ENCODE measurements around the gene PCGF3.
A peak's percentile ranks its signal among the peaks of the same experiment; 100 is the strongest.

The PCGF3 gene

GRCh38 chr4:792626-793092, 87.0 kb downstream of the PCGF3 start:
- peaks cover 11% of the 10 kb centered on the region for H3K4me1 ChIP-seq (ENCODE audit: control insufficient read depth, insufficient read depth, low read length)
- H3K4me3 ChIP-seq (ENCODE audit: low read length) = no peak overlapping the region
- DNase-seq (ENCODE audit: low read depth, low spot score) = no peak

DNA sequence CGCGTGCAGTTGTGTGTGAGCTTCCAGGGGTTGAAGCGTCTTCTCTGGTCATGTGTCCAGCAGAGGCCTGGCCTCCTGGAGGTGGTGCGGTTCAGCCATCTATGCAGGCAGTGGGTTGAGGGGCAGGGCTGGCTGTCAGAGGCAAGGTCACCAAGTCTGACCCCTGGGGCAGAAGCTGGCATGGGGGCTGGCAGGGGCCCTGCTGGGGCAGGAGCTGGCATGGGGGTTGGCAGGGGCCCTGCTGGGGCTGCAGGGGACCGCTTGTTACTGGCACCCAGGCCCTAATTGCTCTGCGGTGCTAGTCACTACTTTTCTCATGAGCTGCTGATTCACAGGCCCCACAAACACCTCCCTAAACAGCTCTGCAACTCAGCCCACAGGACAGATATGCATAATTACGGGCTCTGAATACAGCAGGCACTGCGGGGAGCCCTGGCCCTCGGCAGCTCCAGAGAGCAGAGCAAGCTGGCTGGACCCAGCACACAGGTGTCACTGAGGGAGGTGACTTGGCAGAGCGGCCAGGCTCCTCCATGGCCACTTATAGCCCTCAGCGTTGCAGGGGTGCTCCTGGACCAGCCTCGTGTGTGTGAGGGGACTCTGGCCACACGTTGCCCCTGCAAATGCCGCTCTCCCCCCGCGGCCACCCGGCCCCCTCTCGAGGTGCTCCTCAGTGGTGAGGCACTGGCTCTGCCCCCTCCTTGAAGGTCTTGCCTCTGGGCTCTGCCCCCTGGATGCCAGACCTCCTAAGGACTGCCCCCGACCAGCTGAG, 87.6 kb downstream of the PCGF3 start:
- WGBS (ENCODE audit: insufficient coverage, insufficient read length) = no CpG with 5 or more reads among the region's 19 CpGs
- Histone ChIP-seq H3K36me3 (ENCODE audit: control insufficient read depth, insufficient read depth, low read length) (no peaks in the 10 kb centered on the region; the same call in 1 of the 2 replicates), H3K4me3 (ENCODE audit: low read length) (no peak overlapping the region), H3K27me3 (ENCODE audit: control insufficient read depth, insufficient read depth, low read length) (peaks cover 12% of the 10 kb centered on the region; the same call in 1 of the 2 replicates), H3K27ac (ENCODE audit: low read length) (no peak overlapping the region), H3K4me1 (ENCODE audit: control insufficient read depth, insufficient read depth, low read length) (peaks cover 11% of the 10 kb centered on the region), H3K9me3 (ENCODE audit: control insufficient read depth, insufficient read depth, low read length) (no peaks in the 10 kb centered on the region)
- no peak for DNase-seq (ENCODE audit: low read depth, low spot score)

More at GRCh38 chr4:792626-793092, 87.0 kb downstream of the PCGF3 start:
- H3K36me3 ChIP-seq (ENCODE audit: control insufficient read depth, insufficient read depth, low read length) = no peaks in the 10 kb centered on the region; the same call in 1 of the 2 replicates
- peaks cover 12% of the 10 kb centered on the region; the same call in 1 of the 2 replicates for H3K27me3 ChIP-seq (ENCODE audit: control insufficient read depth, insufficient read depth, low read length)
- WGBS (ENCODE audit: insufficient coverage, insufficient read length) = no CpG with 5 or more reads among the region's 17 CpGs
- H3K9me3 ChIP-seq (ENCODE audit: control insufficient read depth, insufficient read depth, low read length) = no peaks in the 10 kb centered on the region
- no peak overlapping the region for H3K27ac ChIP-seq (ENCODE audit: low read length)

- DNase-seq (ENCODE audit: low read depth, low spot score) = no peak
- no peaks in the 10 kb centered on the region for H3K9me3 ChIP-seq (ENCODE audit: control insufficient read depth, insufficient read depth, low read length)
- peaks cover 11% of the 10 kb centered on the region for H3K4me1 ChIP-seq (ENCODE audit: control insufficient read depth, insufficient read depth, low read length)
- H3K4me3 ChIP-seq (ENCODE audit: low read length) = no peak overlapping the region
- no peak overlapping the region for H3K27ac ChIP-seq (ENCODE audit: low read length)
- no peaks in the 10 kb centered on the region; the same call in 1 of the 2 replicates for H3K36me3 ChIP-seq (ENCODE audit: control insufficient read depth, insufficient read depth, low read length)
- peaks cover 12% of the 10 kb centered on the region; the same call in 1 of the 2 replicates for H3K27me3 ChIP-seq (ENCODE audit: control insufficient read depth, insufficient read depth, low read length)
- no CpG with 5 or more reads among the region's 19 CpGs for WGBS (ENCODE audit: insufficient coverage, insufficient read length)
These were observed 88.4 kb downstream of the PCGF3 start for GRCh38 chr4:793941-794621.

DNA sequence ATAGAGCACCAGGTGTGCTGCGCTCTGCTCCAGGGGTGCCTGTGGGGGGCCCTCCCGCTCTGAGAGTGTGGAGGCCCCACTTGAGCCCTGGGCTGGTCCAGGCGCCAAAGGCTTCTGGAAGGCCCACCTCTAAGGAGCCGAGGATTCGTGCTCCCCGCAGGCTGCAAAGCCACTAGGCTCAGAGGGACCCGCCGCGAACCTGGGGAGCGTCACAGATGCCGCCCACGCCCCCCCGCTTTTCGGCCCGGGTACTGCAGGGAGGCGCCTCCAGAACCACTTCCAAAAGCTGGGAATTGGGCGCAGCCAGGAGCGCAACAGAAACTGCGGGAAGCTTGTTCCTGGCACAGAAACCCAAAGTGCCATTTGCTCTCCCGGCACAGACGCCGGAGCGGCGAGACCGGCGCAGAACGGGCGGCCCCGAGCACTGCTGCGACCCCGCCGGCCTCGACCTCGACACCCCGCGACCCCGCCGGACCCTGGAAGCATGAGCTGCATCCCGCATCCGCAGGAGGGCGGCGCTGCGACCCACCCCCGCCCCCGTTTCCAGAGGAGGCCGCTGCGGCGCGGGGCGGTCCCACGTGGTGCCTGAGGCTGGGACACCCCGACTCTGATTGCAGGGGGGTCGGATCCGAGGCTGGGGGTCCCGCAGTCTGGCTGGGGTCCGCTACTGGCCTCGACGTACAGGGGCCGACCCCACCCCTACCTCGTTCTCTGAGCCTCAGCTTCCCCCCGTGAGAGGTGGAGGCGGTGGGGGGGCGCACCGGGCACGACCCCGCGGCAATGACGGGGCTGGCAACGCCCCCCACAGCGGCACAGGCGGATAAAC, 89.5 kb downstream of the PCGF3 start:
- Histone ChIP-seq H3K4me1 (ENCODE audit: control insufficient read depth, insufficient read depth, low read length) (peaks cover 11% of the 10 kb centered on the region), H3K4me3 (ENCODE audit: low read length) (peak overlapping the region; percentile 9; the same call in 1 of the 2 replicates), H3K27ac (ENCODE audit: low read length) (no peak overlapping the region), H3K9me3 (ENCODE audit: control insufficient read depth, insufficient read depth, low read length) (no peaks in the 10 kb centered on the region), H3K27me3 (ENCODE audit: control insufficient read depth, insufficient read depth, low read length) (peaks cover 12% of the 10 kb centered on the region; the same call in 1 of the 2 replicates), H3K36me3 (ENCODE audit: control insufficient read depth, insufficient read depth, low read length) (no peaks in the 10 kb centered on the region; the same call in 1 of the 2 replicates)
- DNase-seq (ENCODE audit: low read depth, low spot score) = no peak
- no CpG with 5 or more reads among the region's 71 CpGs for WGBS (ENCODE audit: insufficient coverage, insufficient read length)

DNA sequence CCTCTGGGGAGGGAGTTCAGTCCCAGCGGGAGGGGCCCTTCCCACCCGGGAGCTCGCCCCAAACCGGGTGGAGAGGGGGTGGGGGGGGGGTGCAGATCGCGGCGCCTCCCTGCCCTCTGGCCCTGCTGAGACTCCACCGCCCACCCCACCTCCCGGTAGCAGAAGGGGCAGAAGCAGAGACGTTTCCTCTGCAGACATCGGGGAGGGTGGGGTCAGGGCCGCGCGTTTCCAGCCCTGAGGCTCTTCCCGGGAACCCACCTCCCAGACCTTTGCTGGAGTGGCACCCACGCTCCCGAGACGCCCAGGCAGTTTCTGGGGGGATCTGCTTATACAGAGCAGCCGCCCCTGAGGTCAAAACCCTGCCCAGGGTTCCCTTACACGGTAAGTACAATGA, 90.1 kb downstream of the PCGF3 start:
- Histone ChIP-seq H3K27ac (ENCODE audit: low read length) (no peak overlapping the region), H3K4me1 (ENCODE audit: control insufficient read depth, insufficient read depth, low read length) (peaks cover 11% of the 10 kb centered on the region), H3K27me3 (ENCODE audit: control insufficient read depth, insufficient read depth, low read length) (peaks cover 12% of the 10 kb centered on the region; the same call in 1 of the 2 replicates), H3K9me3 (ENCODE audit: control insufficient read depth, insufficient read depth, low read length) (no peaks in the 10 kb centered on the region), H3K36me3 (ENCODE audit: control insufficient read depth, insufficient read depth, low read length) (no peaks in the 10 kb centered on the region; the same call in 1 of the 2 replicates), H3K4me3 (ENCODE audit: low read length) (peak overlapping the region; percentile 9; the same call in 1 of the 2 replicates)
- no CpG with 5 or more reads among the region's 20 CpGs for WGBS (ENCODE audit: insufficient coverage, insufficient read length)
- no peak for DNase-seq (ENCODE audit: low read depth, low spot score)

- no peak for DNase-seq (ENCODE audit: low read depth, low spot score)
- no CpG with 5 or more reads among the region's 17 CpGs for WGBS (ENCODE audit: insufficient coverage, insufficient read length)
- H3K9me3 ChIP-seq (ENCODE audit: control insufficient read depth, insufficient read depth, low read length) = no peaks in the 10 kb centered on the region
- H3K27ac ChIP-seq (ENCODE audit: low read length) = no peak overlapping the region
- peaks cover 12% of the 10 kb centered on the region; the same call in 1 of the 2 replicates for H3K27me3 ChIP-seq (ENCODE audit: control insufficient read depth, insufficient read depth, low read length)
- no peaks in the 10 kb centered on the region; the same call in 1 of the 2 replicates for H3K36me3 ChIP-seq (ENCODE audit: control insufficient read depth, insufficient read depth, low read length)
- H3K4me1 ChIP-seq (ENCODE audit: control insufficient read depth, insufficient read depth, low read length) = peaks cover 11% of the 10 kb centered on the region
- H3K4me3 ChIP-seq (ENCODE audit: low read length) = no peak overlapping the region
These were observed 90.6 kb downstream of the PCGF3 start for GRCh38 chr4:796206-796605.

DNA sequence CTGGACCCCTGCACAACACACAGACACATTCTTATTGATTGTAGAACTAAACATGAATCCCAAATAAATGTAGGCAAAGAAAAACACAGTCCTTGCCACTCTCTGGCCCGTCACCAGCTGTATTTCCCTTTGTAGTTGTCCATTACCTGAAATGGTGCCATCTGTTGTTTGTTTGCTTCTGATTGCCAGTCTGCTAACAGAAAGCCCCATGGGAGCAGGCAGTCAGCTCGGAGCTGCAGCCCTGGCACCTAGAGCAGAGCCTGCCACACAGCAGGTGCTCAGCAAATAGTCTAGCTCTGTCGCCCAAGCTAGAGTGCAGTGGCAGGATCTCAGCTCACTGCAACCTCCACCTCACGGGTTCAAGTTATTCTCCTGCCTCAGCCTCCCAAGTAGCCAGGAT, 91.4 kb downstream of the PCGF3 start:
- WGBS (ENCODE audit: insufficient coverage, insufficient read length) = no CpG with 5 or more reads among the region's 4 CpGs
- no peak overlapping the region for H3K27ac ChIP-seq (ENCODE audit: low read length)

DNA sequence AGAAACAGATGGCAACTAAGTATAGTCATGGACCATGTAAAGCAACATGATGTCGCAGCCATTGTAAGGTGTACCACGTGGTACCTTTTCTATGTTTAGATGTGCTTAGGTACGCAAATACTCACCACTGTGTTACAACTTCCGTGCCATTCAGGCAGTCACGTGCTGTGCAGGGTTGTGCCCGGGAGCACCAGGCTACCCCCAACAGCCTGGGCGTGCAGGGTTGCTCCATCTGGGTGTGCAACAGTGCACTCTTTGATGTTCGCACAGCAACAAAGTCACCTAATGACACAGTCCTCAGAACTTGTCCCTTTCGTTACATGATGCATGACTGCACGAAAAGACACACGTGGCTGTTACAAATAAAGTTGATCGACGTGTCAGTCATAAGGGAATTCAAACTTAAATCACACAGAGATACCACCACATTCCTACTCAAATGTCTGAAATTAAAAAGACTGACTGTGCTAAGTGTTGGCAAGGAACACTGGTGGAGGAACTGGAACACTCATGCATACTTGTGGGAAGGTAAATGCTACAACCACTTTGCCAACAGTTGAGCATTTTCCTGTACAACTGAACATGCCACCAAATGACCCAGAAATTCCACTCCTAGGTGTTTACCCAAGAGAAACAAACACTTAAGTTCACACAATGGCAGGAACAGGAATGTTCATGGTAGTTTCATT, 95.9 kb downstream of the PCGF3 start:
- H3K4me3 ChIP-seq (ENCODE audit: low read length) = no peak overlapping the region
- DNase-seq (ENCODE audit: low read depth, low spot score) = no peak
- no peak overlapping the region for H3K27ac ChIP-seq (ENCODE audit: low read length)
- no CpG with 5 or more reads among the region's 13 CpGs for WGBS (ENCODE audit: insufficient coverage, insufficient read length)
- no peaks in the 10 kb centered on the region; the same call in none of the 2 replicates for H3K27me3 ChIP-seq (ENCODE audit: control insufficient read depth, insufficient read depth, low read length)
- H3K9me3 ChIP-seq (ENCODE audit: control insufficient read depth, insufficient read depth, low read length) = no peaks in the 10 kb centered on the region
- H3K4me1 ChIP-seq (ENCODE audit: control insufficient read depth, insufficient read depth, low read length) = no peaks in the 10 kb centered on the region
- H3K36me3 ChIP-seq (ENCODE audit: control insufficient read depth, insufficient read depth, low read length) = no peaks in the 10 kb centered on the region

More for the DNA sequence above, 91.4 kb downstream of the PCGF3 start:
- no peaks in the 10 kb centered on the region for H3K36me3 ChIP-seq (ENCODE audit: control insufficient read depth, insufficient read depth, low read length)
- H3K4me3 ChIP-seq (ENCODE audit: low read length) = no peak overlapping the region
- no peak for DNase-seq (ENCODE audit: low read depth, low spot score)
- peaks cover 8% of the 10 kb centered on the region for H3K4me1 ChIP-seq (ENCODE audit: control insufficient read depth, insufficient read depth, low read length)
- H3K9me3 ChIP-seq (ENCODE audit: control insufficient read depth, insufficient read depth, low read length) = no peaks in the 10 kb centered on the region
- H3K27me3 ChIP-seq (ENCODE audit: control insufficient read depth, insufficient read depth, low read length) = peaks cover 12% of the 10 kb centered on the region; the same call in 1 of the 2 replicates

DNA sequence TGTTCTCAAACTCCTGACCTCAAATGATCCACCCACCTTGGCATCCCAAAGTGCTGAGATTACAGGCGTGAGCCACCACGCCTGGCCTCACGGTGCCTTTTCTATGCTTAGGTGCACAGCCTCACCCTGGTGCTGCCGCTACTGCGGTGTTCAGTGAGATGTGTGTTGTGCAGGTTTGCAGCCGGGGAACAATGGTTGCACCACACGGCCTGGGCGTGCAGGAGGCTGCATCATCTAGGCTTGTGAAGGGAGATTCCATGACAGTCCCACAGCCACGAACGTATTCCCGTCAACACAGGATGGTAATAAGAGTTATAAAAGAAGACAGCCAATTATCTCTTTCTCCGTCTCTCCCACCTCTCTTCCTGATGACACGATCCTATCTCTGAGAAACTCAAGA, 98.3 kb downstream of the PCGF3 start:
- H3K4me3 ChIP-seq (ENCODE audit: low read length) = no peak overlapping the region
- no peaks in the 10 kb centered on the region for H3K9me3 ChIP-seq (ENCODE audit: control insufficient read depth, insufficient read depth, low read length)
- H3K27ac ChIP-seq (ENCODE audit: low read length) = no peak overlapping the region
- no peak for DNase-seq (ENCODE audit: low read depth, low spot score)
- WGBS (ENCODE audit: insufficient coverage, insufficient read length) = no CpG with 5 or more reads among the region's 13 CpGs
- no peaks in the 10 kb centered on the region; the same call in none of the 2 replicates for H3K27me3 ChIP-seq (ENCODE audit: control insufficient read depth, insufficient read depth, low read length)
- no peaks in the 10 kb centered on the region for H3K36me3 ChIP-seq (ENCODE audit: control insufficient read depth, insufficient read depth, low read length)
- H3K4me1 ChIP-seq (ENCODE audit: control insufficient read depth, insufficient read depth, low read length) = no peaks in the 10 kb centered on the region
